ENCODE data around the gene SLC25A23.

The SLC25A23 gene

DNA sequence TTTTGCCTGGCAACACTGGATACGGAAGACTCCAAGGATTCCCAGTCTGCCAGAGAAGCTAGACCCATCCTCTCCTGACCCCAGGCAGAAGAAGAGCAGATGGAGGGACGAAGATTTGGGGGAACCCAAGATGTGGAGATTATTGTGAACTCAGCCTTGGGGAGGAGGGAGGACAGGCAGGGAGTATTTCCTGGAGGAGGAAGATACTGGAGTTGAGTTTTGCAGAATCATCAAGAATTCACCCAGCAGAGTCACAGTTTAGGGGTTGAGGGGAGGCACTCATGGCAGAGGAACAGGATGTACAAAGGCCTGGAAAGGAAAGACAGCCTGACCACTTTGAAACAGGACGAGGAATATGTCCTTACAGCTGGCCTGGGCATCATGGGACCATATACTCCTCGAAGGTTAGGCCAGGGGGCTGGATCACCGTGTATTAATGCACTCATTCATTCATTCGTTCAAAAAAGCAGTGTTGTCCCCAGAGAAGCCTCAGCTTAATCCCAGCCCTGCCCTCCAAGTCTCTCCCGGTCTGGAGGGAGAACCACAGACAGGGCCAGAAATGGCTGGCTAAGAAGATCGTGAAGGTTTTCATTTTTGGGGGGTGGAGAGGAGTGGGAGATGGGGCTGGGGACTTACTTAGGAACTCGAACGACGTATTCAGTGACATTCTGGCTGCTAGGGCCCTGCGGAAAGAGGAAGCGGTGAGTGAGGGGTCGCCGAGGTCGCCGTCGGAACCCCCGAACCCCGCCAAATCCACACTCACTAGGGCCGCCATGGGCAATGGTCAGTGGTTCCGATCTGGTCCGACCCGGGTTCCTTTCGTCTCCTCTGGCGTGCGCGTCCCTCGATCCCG is 67.1 kb downstream of the SLC25A23 start:
- no peak for DNase-seq (ENCODE audit: low read depth)
- TF ChIP-seq CTCF (conservative IDR thresholded peaks at IDR 0.05; ENCODE audit: control insufficient read depth, insufficient read depth, low read depth, low read length): no peak
- peak overlapping the region; percentile 71 for H3K4me3 ChIP-seq (ENCODE audit: control insufficient read depth, low read depth, low read length)
